ENCODE measurements around the gene PRTN3.

The PRTN3 gene

DNA sequence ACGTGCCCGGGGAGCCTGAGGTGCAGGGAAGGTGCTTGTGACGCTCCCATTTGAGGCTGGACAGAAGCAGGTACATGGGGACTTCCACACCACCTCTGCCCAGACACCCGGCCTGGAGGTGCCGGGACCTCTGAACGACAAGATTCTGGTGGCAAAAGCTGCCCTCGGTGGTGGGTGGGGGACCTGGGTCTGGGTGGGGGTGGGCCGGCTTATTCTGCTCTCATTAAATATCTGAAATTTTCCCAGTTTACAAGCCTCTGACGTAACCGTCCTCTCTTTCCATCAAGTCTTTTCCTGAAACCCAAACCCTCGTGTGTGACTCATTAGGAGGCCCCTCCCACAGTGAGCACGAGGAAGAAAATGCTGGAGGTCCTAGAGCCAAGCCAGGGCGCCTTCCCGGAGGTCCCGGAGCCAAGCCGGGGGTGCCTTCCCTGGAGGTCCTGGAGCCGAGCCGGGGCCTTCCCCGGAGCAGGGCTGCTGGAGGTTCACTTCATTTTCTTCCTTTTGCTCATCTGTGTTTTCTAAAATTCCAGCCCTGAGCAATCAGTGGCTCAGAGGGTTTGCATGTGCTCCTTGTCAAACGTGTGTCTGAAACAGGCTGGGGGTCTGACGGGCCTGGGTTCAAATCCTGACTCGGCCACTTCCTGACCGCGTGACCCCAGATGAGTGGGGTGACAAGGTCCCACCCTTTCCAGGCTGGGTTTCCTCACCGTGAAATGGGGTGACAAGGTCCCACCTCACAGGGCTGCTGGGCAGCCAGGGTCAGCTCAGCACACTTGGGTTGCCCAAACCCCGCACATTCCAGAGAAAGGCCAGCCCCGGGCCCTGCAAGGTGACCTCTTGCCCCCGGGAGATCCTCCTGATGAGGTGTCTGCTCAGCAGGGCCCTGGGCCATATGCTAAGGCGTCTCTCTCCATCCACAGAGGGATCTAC, 28.7 kb downstream of the PRTN3 start:
- Histone ChIP-seq H3K9ac (ENCODE audit: low read depth, low read length, poor library complexity, severe bottlenecking) (no peak overlapping the region), H2AFZ (ENCODE audit: low read length) (no peak overlapping the region), H3K36me3 (ENCODE audit: insufficient read depth, low read length) (no peaks in the 10 kb centered on the region; the same call in 1 of the 2 replicates), H3K4me2 (ENCODE audit: low read depth, low read length, poor library complexity, severe bottlenecking) (no peak overlapping the region), H3K9me3 (ENCODE audit: insufficient read depth, low read depth, low read length) (no peaks in the 10 kb centered on the region), H3K9me2 (replicated peaks; ENCODE audit: low read depth, low read length) (no peaks in the 10 kb centered on the region), H3K4me3 (ENCODE audit: low read length, poor library complexity, severe bottlenecking) (no peak overlapping the region), H3K79me2 (ENCODE audit: insufficient read depth, low read length) (no peaks in the 10 kb centered on the region), H4K20me1 (ENCODE audit: insufficient read depth, low read length, poor library complexity, severe bottlenecking) (no peaks in the 10 kb centered on the region), H3K4me1 (ENCODE audit: insufficient read depth, low read length, poor library complexity, severe bottlenecking) (no peaks in the 10 kb centered on the region), H3K27me3 (ENCODE audit: insufficient read depth, low read length, poor library complexity, severe bottlenecking) (no peaks in the 10 kb centered on the region), H3F3A (ENCODE audit: low read depth) (no peaks in the 10 kb centered on the region; the same call in 1 of the 2 replicates)
- TF ChIP-seq, protein P1, sequence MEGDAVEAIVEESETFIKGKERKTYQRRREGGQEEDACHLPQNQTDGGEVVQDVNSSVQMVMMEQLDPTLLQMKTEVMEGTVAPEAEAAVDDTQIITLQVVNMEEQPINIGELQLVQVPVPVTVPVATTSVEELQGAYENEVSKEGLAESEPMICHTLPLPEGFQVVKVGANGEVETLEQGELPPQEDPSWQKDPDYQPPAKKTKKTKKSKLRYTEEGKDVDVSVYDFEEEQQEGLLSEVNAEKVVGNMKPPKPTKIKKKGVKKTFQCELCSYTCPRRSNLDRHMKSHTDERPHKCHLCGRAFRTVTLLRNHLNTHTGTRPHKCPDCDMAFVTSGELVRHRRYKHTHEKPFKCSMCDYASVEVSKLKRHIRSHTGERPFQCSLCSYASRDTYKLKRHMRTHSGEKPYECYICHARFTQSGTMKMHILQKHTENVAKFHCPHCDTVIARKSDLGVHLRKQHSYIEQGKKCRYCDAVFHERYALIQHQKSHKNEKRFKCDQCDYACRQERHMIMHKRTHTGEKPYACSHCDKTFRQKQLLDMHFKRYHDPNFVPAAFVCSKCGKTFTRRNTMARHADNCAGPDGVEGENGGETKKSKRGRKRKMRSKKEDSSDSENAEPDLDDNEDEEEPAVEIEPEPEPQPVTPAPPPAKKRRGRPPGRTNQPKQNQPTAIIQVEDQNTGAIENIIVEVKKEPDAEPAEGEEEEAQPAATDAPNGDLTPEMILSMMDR (conservative IDR thresholded peaks at IDR 0.05; ENCODE audit: low read length) = no peak
- TF ChIP-seq EZH2phosphoT487 (IDR thresholded peaks at IDR 0.05; ENCODE audit: borderline replicate concordance) = no peak

DNA sequence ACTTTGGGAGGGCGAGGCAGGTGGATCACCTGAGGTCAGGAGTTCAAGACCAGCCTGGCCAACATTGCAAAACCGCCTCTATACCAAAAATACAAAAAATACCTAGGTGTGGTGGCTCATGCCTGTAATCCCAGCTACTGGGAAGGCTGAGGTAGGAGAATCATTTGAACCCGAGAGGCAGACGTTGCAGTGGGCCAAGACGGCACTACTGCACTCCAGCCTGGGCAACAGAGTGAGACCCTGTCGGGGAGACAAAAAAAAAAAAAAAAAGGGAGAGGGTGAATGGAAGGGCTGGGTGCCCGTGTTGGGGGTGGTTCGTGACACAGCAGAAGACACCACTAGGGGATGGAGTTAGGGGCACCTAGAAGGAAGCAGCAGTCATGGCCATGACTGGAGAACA, 29.5 kb downstream of the PRTN3 start:
- H3K4me3 ChIP-seq (ENCODE audit: low read length, poor library complexity, severe bottlenecking) = no peak overlapping the region
- no peak overlapping the region for H2AFZ ChIP-seq (ENCODE audit: low read length)
- no peak overlapping the region for H3K9ac ChIP-seq (ENCODE audit: low read depth, low read length, poor library complexity, severe bottlenecking)
- H3K36me3 ChIP-seq (ENCODE audit: insufficient read depth, low read length) = no peaks in the 10 kb centered on the region; the same call in 1 of the 2 replicates
- no peaks in the 10 kb centered on the region for H3K9me2 ChIP-seq (replicated peaks; ENCODE audit: low read depth, low read length)
- no peaks in the 10 kb centered on the region for H3K9me3 ChIP-seq (ENCODE audit: insufficient read depth, low read depth, low read length)
- H3K4me1 ChIP-seq (ENCODE audit: insufficient read depth, low read length, poor library complexity, severe bottlenecking) = no peaks in the 10 kb centered on the region
- no peaks in the 10 kb centered on the region for H4K20me1 ChIP-seq (ENCODE audit: insufficient read depth, low read length, poor library complexity, severe bottlenecking)
- no peaks in the 10 kb centered on the region for H3K79me2 ChIP-seq (ENCODE audit: insufficient read depth, low read length)
- no peak overlapping the region for H3K4me2 ChIP-seq (ENCODE audit: low read depth, low read length, poor library complexity, severe bottlenecking)
- no peaks in the 10 kb centered on the region; the same call in 1 of the 2 replicates for H3F3A ChIP-seq (ENCODE audit: low read depth)
- H3K27me3 ChIP-seq (ENCODE audit: insufficient read depth, low read length, poor library complexity, severe bottlenecking) = no peaks in the 10 kb centered on the region
- TF ChIP-seq, protein P1 (conservative IDR thresholded peaks at IDR 0.05; ENCODE audit: low read length) = no peak
- TF ChIP-seq EZH2phosphoT487 (IDR thresholded peaks at IDR 0.05; ENCODE audit: borderline replicate concordance) = no peak

DNA sequence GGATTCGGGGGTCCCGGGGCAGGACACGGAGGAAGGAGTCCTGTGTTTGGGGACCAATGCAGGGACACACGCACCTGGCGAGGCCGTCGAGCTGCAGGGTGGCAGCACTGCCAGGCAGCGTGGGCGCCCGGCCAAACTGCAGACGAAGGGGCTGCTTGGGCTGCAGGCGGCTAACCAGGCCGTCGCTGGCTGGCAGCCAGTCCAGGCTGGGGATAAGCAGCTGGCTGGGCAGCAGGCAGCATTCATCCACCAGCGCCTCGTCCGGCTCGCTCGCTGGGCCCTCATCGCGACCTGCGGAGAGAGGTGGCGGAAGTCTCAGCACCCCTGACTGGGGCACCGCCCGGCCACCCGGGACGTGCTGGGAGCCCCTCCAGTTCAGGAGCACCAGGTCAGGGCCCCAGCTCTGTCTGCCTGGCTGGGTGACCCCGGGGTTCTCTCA, 30.2 kb downstream of the PRTN3 start:
- H2AFZ ChIP-seq (ENCODE audit: low read length) = no peak overlapping the region
- no peaks in the 10 kb centered on the region; the same call in 1 of the 2 replicates for H3F3A ChIP-seq (ENCODE audit: low read depth)
- H3K27me3 ChIP-seq (ENCODE audit: insufficient read depth, low read length, poor library complexity, severe bottlenecking) = no peaks in the 10 kb centered on the region
- no peaks in the 10 kb centered on the region for H3K9me3 ChIP-seq (ENCODE audit: insufficient read depth, low read depth, low read length)
- no peaks in the 10 kb centered on the region; the same call in 1 of the 2 replicates for H3K36me3 ChIP-seq (ENCODE audit: insufficient read depth, low read length)
- H3K79me2 ChIP-seq (ENCODE audit: insufficient read depth, low read length) = no peaks in the 10 kb centered on the region
- no peaks in the 10 kb centered on the region for H3K9me2 ChIP-seq (replicated peaks; ENCODE audit: low read depth, low read length)
- TF ChIP-seq EZH2phosphoT487 (IDR thresholded peaks at IDR 0.05; ENCODE audit: borderline replicate concordance) = no peak
- TF ChIP-seq, protein P1 (conservative IDR thresholded peaks at IDR 0.05; ENCODE audit: low read length) = no peak
- H3K4me1 ChIP-seq (ENCODE audit: insufficient read depth, low read length, poor library complexity, severe bottlenecking) = no peaks in the 10 kb centered on the region
- H4K20me1 ChIP-seq (ENCODE audit: insufficient read depth, low read length, poor library complexity, severe bottlenecking) = no peaks in the 10 kb centered on the region
- no peak overlapping the region for H3K4me3 ChIP-seq (ENCODE audit: low read length, poor library complexity, severe bottlenecking)
- no peak overlapping the region for H3K9ac ChIP-seq (ENCODE audit: low read depth, low read length, poor library complexity, severe bottlenecking)
- no peak overlapping the region for H3K4me2 ChIP-seq (ENCODE audit: low read depth, low read length, poor library complexity, severe bottlenecking)

All from Loucy (cell line).